Measurements from ENCODE around the gene GALNS. TPM values are rescaled to one million over a fixed set of nuclear protein-coding genes. Genes with fewer than 3 reads are reported as not detected.

Gene GALNS
- total and polyA plus RNA-seq, 2 of the 13 experiments (the other 11 are each of a cell fraction or from before 2014, with no cell fraction given): 9.2 to 9.8 TPM

- TF ChIP-seq, protein P1, sequence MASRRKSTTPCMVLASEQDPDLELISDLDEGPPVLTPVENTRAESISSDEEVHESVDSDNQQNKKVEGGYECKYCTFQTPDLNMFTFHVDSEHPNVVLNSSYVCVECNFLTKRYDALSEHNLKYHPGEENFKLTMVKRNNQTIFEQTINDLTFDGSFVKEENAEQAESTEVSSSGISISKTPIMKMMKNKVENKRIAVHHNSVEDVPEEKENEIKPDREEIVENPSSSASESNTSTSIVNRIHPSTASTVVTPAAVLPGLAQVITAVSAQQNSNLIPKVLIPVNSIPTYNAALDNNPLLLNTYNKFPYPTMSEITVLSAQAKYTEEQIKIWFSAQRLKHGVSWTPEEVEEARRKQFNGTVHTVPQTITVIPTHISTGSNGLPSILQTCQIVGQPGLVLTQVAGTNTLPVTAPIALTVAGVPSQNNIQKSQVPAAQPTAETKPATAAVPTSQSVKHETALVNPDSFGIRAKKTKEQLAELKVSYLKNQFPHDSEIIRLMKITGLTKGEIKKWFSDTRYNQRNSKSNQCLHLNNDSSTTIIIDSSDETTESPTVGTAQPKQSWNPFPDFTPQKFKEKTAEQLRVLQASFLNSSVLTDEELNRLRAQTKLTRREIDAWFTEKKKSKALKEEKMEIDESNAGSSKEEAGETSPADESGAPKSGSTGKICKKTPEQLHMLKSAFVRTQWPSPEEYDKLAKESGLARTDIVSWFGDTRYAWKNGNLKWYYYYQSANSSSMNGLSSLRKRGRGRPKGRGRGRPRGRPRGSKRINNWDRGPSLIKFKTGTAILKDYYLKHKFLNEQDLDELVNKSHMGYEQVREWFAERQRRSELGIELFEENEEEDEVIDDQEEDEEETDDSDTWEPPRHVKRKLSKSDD (CRISPR knock-in tag; IDR thresholded peaks at IDR 0.05; ENCODE audit: low read depth): 0 out of 2 replicates have a peak, but pooled peaks have one; percentile 31
- TF ChIP-seq CC2D1A (CRISPR knock-in tag; IDR thresholded peaks at IDR 0.05) (no peak), GATAD2A (CRISPR knock-in tag; IDR thresholded peaks at IDR 0.05) (peak; percentile 50; the same call in 1 of the 2 replicates), NCOA5 (CRISPR knock-in tag; IDR thresholded peaks at IDR 0.05) (no peak), SMAD9 (CRISPR knock-in tag; IDR thresholded peaks at IDR 0.05) (no peak), NRL (CRISPR knock-in tag; IDR thresholded peaks at IDR 0.05; ENCODE audit: borderline replicate concordance) (no peak), SRF (IDR thresholded peaks at IDR 0.05; ENCODE audit: low read depth, low read length) (no peak), PCBP1 (IDR thresholded peaks at IDR 0.05; ENCODE audit: borderline replicate concordance, low read depth, low read length) (peak; percentile 32; the same call in 1 of the 2 replicates), TRIM22 (IDR thresholded peaks at IDR 0.05) (no peak), ZBTB34 (CRISPR knock-in tag; IDR thresholded peaks at IDR 0.05) (no peak), BATF2 (CRISPR knock-in tag; IDR thresholded peaks at IDR 0.05) (0 out of 2 replicates have a peak, but pooled peaks have one; percentile 30), NR2C2 (CRISPR knock-in tag; IDR thresholded peaks at IDR 0.05; ENCODE audit: borderline replicate concordance) (peak; percentile 50; the same call in 1 of the 2 replicates), ZNF605 (CRISPR knock-in tag; IDR thresholded peaks at IDR 0.05) (peak; percentile 25; the same call in 1 of the 2 replicates), ZBTB25 (CRISPR knock-in tag; IDR thresholded peaks at IDR 0.05) (no peak), ZNF597 (CRISPR knock-in tag; IDR thresholded peaks at IDR 0.05) (no peak), MAFK (conservative IDR thresholded peaks at IDR 0.05 in 1 of 2, IDR thresholded peaks at IDR 0.05 in 1 of 2; ENCODE audit: low read length in 2 of 2) (no peak)
- TF ChIP-seq, protein P2, sequence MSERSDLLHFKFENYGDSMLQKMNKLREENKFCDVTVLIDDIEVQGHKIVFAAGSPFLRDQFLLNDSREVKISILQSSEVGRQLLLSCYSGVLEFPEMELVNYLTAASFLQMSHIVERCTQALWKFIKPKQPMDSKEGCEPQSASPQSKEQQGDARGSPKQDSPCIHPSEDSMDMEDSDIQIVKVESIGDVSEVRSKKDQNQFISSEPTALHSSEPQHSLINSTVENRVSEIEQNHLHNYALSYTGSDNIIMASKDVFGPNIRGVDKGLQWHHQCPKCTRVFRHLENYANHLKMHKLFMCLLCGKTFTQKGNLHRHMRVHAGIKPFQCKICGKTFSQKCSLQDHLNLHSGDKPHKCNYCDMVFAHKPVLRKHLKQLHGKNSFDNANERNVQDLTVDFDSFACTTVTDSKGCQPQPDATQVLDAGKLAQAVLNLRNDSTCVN (CRISPR knock-in tag; IDR thresholded peaks at IDR 0.05; ENCODE audit: borderline replicate concordance): 0 out of 2 replicates have a peak, but pooled peaks have one; percentile 40
- TF ChIP-seq, protein P3, sequence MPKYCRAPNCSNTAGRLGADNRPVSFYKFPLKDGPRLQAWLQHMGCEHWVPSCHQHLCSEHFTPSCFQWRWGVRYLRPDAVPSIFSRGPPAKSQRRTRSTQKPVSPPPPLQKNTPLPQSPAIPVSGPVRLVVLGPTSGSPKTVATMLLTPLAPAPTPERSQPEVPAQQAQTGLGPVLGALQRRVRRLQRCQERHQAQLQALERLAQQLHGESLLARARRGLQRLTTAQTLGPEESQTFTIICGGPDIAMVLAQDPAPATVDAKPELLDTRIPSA (CRISPR knock-in tag; IDR thresholded peaks at IDR 0.05; ENCODE audit: borderline replicate concordance): no peak
These were observed 17.7 kb downstream of the GALNS start (continued) for GRCh38 chr16:88839026-88839529.
